HG03280 (cell line): Measurements from ENCODE around the gene SERPINB11.
"Not testable (repeated sequence)": the region's sequence is repeated elsewhere in the genome, so short reads cannot be mapped to it uniquely, and the experiment has no call there.

Experiments used
- ATAC-seq: cut with Tn5 transposase; IDR thresholded peaks from one replicate; pipeline ENCODE4 v1.9.1; 2021; ENCODE audit warnings: mild to moderate bottlenecking, moderate library complexity; ENCODE audit not compliant: unreplicated experiment

Gene SERPINB11, protein sequence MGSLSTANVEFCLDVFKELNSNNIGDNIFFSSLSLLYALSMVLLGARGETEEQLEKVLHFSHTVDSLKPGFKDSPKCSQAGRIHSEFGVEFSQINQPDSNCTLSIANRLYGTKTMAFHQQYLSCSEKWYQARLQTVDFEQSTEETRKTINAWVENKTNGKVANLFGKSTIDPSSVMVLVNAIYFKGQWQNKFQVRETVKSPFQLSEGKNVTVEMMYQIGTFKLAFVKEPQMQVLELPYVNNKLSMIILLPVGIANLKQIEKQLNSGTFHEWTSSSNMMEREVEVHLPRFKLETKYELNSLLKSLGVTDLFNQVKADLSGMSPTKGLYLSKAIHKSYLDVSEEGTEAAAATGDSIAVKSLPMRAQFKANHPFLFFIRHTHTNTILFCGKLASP

DNA sequence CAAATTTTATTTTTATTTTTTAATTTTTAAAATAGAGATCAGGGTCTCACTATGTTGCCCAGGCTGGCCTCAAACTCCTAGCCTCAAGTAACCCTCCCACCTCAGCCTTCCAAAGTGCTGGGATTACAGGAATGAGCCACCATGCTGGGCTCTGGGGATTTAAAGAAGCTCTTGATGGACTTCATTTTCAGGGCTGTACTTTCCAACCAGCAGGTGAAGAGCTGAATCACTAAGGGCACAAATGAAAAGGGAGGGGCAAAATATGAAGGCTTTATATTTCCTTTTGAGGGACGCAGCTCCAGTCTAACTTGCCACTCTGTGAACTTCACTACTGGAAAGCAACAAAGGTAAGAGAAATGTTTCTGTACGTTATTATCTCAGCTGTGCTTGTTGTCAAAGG, at the start of gene SERPINB11:
Gene SERPINB11 (plus strand): TSS at position 301 of the 400 bp plus-strand sequence. CDS start 7,234 bp downstream, outside the sequence.
- ATAC-seq = no peak

DNA sequence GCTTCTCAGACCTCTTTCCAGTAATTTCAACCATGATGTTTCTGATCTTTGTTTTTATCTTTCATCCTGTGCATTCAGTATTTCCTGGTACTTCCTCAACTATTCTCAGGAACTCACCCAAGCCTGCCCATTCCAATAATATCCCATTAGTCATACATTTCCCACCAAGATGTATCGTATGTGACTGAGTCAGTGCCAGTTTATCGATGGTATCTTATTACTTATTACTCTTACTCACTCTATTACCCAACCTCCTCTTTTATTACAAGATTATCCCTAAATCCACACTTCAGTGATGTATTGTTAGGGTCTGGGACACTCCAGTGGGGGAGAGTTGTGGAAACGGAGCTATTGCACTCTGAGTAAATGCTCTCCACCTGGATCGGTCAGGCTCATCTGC, 43.8 kb upstream of the SERPINB11 start:
- ATAC-seq = not testable (repeated sequence)

GRCh38 chr18:63661750-63662149, 41.0 kb upstream of the SERPINB11 start, which contains the start of gene SERPINB3:
SERPINB3 (minus strand) TSS chr18:63661893; CDS start chr18:63661216, 677 bp downstream.
- not testable (repeated sequence) for ATAC-seq

DNA sequence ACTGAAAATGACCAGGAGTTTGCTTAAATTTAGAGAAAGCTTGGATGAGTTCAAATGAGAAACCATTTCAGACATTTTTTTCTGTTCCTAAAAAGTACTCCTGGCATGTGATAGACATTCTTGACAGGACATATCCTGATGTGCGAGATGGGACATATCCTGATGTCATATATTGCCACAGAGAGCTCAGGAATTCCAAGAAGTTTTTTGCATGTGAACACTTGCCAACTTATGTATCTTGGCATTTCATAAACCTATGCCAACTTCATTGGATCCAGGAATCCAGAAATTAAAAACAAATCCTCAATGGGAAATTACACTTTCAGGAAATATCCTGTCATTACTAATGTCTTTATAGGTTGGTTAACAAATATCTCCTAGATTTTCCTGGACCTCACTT, 38.2 kb upstream of the SERPINB11 start:
- ATAC-seq = no peak

- peak; percentile 76 for ATAC-seq
Observed at GRCh38 chr18:63676526-63677323, 26.0 kb upstream of the SERPINB11 start.

DNA sequence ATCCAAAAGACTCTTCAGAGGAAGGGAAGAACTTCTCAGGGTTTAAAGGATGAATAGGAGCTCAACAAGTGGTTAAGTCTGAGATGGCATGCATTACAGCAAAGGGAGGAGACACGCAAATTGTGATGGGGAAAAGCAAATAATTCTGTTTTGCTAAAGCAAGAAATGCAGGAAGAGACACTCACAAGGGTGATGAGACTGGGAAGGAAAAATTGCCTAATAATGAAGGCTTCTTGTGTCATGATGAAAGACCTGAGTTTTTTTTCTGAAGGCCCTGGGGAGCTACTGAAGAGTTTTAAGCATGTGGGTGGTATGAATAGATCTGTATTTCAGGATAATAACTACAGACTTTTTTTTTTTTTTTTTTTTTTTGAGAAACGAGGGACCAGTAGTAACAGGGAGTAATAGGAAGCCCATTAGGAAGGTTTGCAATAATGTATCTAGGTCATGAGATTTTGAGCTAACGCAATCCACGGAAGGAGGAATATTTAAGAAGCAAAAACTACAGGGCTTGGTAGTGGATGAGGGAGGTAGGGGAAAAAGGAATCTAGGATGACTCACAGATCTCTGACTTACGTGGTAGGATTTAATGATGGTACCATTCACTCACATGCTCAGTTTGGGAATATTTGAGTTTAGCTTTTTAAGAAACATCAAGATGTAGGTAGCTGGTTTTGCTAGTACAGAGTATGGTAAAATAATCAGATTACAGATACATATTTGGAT, 25.1 kb upstream of the SERPINB11 start:
- no peak for ATAC-seq

- ATAC-seq = no peak
Observed at GRCh38 chr18:63679820-63680606, 22.7 kb upstream of the SERPINB11 start.

- ATAC-seq = no peak
Observed at GRCh38 chr18:63681449-63682340, 21.1 kb upstream of the SERPINB11 start.

DNA sequence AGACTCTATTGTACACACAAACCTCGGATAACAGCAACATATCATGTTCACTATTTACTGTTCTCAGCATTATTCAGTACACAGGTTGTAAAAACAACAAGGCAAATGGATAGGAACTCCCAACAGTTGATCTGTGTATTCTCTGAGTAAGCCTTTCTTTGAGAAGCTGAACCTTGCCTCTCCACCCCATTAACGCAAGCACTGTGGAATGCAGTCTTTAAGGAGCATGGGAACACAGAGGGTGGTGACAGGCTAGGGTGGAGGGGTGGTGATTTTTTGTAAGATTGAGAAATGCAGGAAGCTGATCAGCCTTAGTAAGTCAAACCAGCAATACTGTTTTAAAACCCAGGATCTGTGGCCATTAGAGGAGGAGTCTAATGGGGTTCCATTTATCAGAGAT, 19.6 kb upstream of the SERPINB11 start:
- ATAC-seq = no peak

DNA sequence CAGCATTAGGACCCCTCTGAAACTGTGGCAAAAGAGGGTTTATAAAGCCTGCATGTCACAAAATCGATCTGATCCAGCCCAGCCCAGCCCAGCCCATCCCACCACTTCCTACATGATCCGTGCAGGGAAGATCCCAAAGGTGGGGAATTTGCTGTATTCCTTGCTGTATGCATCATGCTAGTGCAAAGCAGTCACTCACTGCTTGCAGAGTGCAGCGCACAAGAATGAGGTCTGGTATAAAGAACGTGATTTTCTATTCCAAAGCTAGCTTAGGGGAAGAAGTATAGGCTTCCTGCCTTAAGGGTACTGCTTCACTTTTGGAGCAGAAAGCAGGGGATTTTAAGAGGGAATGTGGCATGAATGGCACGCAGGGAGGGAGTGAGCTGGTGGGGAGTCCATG, 18.9 kb upstream of the SERPINB11 start:
- ATAC-seq = no peak

GRCh38 chr18:63684718-63685117, 18.0 kb upstream of the SERPINB11 start:
- ATAC-seq = no peak

- no peak for ATAC-seq
Observed at GRCh38 chr18:63686871-63687270, 15.9 kb upstream of the SERPINB11 start.

DNA sequence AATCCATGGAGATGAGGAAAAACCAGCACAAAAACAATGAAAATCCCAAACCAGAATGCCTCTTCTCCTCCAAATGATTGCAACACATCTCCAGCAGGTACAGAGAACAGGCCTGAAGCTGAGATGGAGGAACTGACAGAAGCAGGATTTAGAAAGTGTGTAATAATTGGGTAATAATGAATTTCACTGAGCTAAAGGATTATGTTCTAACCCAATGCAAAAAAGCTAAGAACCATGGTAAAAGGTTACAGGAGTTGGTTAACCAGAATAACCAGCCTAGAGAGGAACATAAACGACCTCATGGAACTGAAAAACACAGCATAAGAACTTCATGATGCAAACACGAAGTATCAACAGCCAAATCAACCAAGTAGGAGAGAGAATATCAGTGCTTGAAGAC, 13.7 kb upstream of the SERPINB11 start:
- no peak for ATAC-seq

GRCh38 chr18:63697097-63697660, 5.6 kb upstream of the SERPINB11 start:
- no peak for ATAC-seq

DNA sequence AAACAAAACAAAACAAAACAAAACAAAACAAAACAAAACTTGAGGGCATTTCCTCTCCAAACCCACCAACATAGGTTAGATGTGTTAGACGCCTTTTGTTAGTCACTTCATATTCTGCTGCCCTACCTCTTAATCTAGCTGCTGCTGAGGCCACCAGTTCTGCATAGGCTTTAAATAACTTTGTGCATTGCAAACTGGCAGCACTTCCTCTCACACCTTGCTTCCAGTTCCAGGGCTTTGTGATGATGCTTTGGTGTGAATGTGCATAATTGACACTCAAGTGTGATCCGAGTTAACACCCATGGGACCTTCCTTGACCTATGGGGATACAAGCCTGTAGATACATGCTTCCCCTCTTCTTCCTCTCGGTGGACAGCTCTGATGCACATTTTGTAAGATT, 2.3 kb upstream of the SERPINB11 start:
- no peak for ATAC-seq

DNA sequence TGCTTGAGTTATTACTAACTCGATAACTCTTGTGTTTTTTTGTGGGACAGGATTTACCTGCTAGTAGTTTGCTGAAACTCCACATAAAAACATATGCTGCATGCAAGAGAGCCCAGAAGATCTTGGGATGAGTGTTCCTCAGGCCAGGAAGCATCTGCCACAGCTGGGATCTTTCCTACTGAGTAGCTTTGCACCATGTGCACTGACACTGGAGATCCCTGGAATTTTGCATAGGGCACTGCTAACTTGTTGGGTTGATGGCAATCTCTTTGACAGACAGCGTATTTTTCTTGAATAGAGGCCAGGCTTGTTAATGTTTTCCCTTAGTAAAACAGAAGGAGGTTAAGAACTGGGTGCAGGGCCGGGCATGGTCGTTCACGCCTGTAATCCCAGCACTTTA, 808 bp upstream of the SERPINB11 start:
- ATAC-seq = no peak

DNA sequence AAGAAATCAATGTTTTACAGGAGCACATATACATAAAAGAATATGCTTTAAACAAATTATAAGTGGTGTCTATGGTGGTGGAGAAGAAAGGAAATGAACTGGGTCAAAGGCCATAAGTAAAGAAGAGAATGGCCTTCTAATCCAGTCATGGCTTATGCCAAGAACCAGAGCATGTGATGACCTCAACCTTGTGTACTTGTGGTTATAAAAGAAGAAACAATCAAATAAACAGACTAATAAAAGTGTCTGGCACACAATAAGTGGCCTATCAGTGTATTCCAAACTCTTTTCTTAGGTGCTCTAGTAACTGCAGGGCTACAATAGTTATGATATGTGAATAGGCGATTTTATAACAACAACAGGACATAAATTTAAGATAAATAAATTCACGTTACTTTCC, 2.6 kb downstream of the SERPINB11 start:
- no peak for ATAC-seq

DNA sequence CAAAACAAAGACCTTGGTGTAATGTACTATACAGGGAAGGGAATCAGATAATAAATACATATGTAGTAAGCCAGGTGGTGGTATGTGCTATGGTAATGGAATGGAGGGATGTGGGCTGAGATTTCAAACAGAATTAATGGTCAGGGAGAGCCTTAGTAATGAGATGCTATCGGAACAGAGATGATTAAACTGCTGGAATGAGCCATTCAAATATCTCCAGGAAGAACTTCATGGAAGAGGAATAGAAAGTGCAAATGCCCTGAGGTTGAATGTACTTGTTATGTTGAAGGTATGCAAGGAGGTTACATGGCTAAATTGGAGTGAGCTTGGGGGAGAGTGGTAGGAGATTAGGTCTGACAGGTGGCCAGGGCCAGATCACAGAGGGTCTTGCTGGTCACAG, 5.1 kb downstream of the SERPINB11 start:
- ATAC-seq = no peak

GRCh38 chr18:63708650-63709049, 5.9 kb downstream of the SERPINB11 start:
- no peak for ATAC-seq
